ENCODE data around the gene RBM15. TPM values are rescaled to one million over a fixed set of nuclear protein-coding genes. Genes with fewer than 3 reads are reported as not detected.

The RBM15 gene
- total and polyA plus RNA-seq, 7 donors = 1.9 to 32.0 (median 21.0) TPM

DNA sequence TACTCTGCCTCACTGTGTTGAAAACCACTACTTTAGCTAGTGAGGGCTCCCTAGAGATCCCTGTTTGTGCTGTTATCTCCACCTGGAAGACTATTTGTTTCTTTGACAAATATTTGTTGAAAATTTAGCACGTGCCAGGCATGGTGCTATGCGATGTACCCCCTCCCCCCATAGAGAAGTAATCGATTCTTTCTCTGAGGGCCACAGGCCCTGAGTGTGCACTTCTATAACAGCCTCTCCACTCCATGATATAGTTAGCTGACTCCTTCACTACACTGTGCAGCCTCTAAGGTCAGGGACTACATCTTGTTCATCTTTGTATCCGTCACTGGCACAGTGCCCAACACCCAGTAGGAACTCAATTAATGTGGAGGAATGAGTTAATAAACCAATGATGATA lies 17.3 kb upstream of the RBM15 start:
- intact Hi-C loops (cut with DNase I) = no loop called here
- DNase-seq (no peak), ATAC-seq (no peak)
- 78 to 79% (median 79%) methylated on average over 4 of the region's 4 CpGs for WGBS, 3 donors
- Histone ChIP-seq H3K27me3 (ENCODE audit: insufficient read depth in 3 of 3, low read length in 2 of 3) (no peaks in the 10 kb centered on the region), H3K9me3 (no peaks in the 10 kb centered on the region), H3K27ac (no peak overlapping the region), H3K36me3 (ENCODE audit: insufficient read depth in 1 of 2, low read depth in 1 of 2) (no peaks in the 10 kb centered on the region), H3K4me1 (no peaks in the 10 kb centered on the region), H3K4me3 (no peak overlapping the region)
- TF ChIP-seq, protein P1, sequence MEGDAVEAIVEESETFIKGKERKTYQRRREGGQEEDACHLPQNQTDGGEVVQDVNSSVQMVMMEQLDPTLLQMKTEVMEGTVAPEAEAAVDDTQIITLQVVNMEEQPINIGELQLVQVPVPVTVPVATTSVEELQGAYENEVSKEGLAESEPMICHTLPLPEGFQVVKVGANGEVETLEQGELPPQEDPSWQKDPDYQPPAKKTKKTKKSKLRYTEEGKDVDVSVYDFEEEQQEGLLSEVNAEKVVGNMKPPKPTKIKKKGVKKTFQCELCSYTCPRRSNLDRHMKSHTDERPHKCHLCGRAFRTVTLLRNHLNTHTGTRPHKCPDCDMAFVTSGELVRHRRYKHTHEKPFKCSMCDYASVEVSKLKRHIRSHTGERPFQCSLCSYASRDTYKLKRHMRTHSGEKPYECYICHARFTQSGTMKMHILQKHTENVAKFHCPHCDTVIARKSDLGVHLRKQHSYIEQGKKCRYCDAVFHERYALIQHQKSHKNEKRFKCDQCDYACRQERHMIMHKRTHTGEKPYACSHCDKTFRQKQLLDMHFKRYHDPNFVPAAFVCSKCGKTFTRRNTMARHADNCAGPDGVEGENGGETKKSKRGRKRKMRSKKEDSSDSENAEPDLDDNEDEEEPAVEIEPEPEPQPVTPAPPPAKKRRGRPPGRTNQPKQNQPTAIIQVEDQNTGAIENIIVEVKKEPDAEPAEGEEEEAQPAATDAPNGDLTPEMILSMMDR (IDR thresholded peaks at IDR 0.05) = no peak

DNA sequence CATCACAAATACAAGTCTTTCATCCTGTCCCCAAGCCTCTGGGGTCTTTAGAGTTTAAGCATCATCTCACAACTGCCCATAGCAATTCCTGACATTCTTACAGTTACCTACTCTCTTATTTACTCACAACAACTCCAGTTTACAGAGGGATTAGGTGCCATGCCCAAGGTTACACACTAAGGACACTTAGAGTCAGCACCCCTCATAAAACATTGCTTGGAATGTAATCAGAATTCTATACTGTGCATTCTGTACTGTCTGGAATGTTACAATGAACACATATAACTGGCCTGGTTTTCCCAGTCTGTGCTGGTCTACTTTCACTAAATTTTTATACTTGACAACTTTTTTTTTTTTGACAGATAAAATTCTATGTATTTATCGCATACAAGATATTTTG lies 14.5 kb upstream of the RBM15 start:
- Histone ChIP-seq H3K27ac (no peak overlapping the region), H3K27me3 (ENCODE audit: insufficient read depth in 3 of 3, low read length in 2 of 3) (no peaks in the 10 kb centered on the region), H3K9me3 (no peaks in the 10 kb centered on the region), H3K4me3 (no peak overlapping the region), H3K4me1 (no peaks in the 10 kb centered on the region), H3K36me3 (ENCODE audit: insufficient read depth in 1 of 2, low read depth in 1 of 2) (no peaks in the 10 kb centered on the region)
- ATAC-seq = no peak
- intact Hi-C loops (cut with DNase I) = no loop called here
- TF ChIP-seq, protein P1 (IDR thresholded peaks at IDR 0.05) = no peak
- 96 to 98% (median 98%) methylated on average over 1 of the region's 1 CpG for WGBS, 3 donors
- no peak for DNase-seq

DNA sequence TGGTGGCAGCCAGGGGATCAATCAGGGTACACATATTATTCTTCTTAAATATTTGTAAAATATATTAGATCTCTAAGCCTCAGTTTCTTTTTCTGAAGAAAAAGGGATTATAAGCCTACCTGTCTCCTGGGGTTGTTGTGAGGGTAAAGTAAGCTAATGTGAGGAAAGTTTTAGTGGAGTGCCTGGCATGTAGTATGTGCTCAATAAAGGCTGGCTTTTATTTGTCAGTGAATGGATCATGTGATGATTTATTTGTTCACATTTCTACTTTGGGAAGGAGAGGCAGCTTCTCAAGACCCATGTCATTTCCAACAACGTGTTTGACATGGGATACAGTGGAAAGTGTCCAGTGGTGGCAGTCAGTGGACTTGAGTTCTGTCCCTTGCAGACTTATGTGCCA lies 12.4 kb upstream of the RBM15 start:
- no peak for ATAC-seq
- H3K36me3 ChIP-seq (ENCODE audit: insufficient read depth in 1 of 2, low read depth in 1 of 2) = no peaks in the 10 kb centered on the region
- intact Hi-C loops (cut with DNase I) = no loop called here
- 36 to 74% (median 43%) methylated on average over 1 of the region's 1 CpG for WGBS, 3 donors
- H3K4me1 ChIP-seq = no peaks in the 10 kb centered on the region
- DNase-seq = no peak
- no peaks in the 10 kb centered on the region for H3K9me3 ChIP-seq
- H3K4me3 ChIP-seq = no peak overlapping the region
- no peak overlapping the region for H3K27ac ChIP-seq
- H3K27me3 ChIP-seq (ENCODE audit: insufficient read depth in 3 of 3, low read length in 2 of 3) = no peaks in the 10 kb centered on the region
- TF ChIP-seq, protein P1 (IDR thresholded peaks at IDR 0.05) = no peak

- Histone ChIP-seq H3K4me1 (no peaks in the 10 kb centered on the region), H3K27ac (no peak overlapping the region), H3K9me3 (no peaks in the 10 kb centered on the region), H3K27me3 (ENCODE audit: insufficient read depth in 3 of 3, low read length in 2 of 3) (no peaks in the 10 kb centered on the region), H3K36me3 (ENCODE audit: insufficient read depth in 1 of 2, low read depth in 1 of 2) (no peaks in the 10 kb centered on the region), H3K4me3 (no peak overlapping the region)
- ATAC-seq = no peak
- TF ChIP-seq, protein P1 (IDR thresholded peaks at IDR 0.05) = no peak
- no peak for DNase-seq
- intact Hi-C loops (cut with DNase I) = no loop called here
These were observed 10.9 kb upstream of the RBM15 start for GRCh38 chr1:110328274-110328673.

DNA sequence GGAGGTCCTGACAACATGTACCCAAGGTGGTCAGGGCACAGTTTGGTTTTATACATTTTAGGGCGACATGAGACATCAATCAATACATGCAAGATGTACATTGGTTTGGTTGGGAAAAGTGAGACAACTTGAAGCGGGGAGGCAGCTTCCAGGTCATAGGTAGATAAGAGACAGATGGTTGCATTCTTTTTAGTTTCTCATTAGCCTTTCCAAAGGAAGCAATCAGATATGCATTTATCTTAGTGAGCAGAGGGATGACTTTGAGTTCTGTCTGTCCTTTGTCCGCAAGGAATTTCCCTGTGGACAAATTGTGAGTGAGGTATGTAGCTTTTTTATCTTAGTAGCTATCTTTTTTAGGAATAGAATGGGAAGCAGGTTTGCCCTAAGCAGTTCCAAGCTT lies 10.5 kb upstream of the RBM15 start:
- Histone ChIP-seq H3K36me3 (ENCODE audit: insufficient read depth in 1 of 2, low read depth in 1 of 2) (no peaks in the 10 kb centered on the region), H3K9me3 (no peaks in the 10 kb centered on the region), H3K4me1 (no peaks in the 10 kb centered on the region), H3K27me3 (ENCODE audit: insufficient read depth in 3 of 3, low read length in 2 of 3) (no peaks in the 10 kb centered on the region), H3K27ac (no peak overlapping the region), H3K4me3 (no peak overlapping the region)
- intact Hi-C loops (cut with DNase I) = no loop called here
- ATAC-seq (no peak), DNase-seq (no peak)
- TF ChIP-seq, protein P1 (IDR thresholded peaks at IDR 0.05) = no peak
- WGBS, 3 donors = 93% methylated on average over 3 of the region's 3 CpGs
